GM21528 (cell line): ENCODE data around the gene AREL1.

Source experiments
- ATAC-seq: cut with Tn5 transposase; IDR thresholded peaks from one replicate; pipeline ENCODE4 v1.9.1; 2021; ENCODE audit warnings: mild to moderate bottlenecking, moderate library complexity; ENCODE audit not compliant: unreplicated experiment, low FRiP score

Gene AREL1

DNA sequence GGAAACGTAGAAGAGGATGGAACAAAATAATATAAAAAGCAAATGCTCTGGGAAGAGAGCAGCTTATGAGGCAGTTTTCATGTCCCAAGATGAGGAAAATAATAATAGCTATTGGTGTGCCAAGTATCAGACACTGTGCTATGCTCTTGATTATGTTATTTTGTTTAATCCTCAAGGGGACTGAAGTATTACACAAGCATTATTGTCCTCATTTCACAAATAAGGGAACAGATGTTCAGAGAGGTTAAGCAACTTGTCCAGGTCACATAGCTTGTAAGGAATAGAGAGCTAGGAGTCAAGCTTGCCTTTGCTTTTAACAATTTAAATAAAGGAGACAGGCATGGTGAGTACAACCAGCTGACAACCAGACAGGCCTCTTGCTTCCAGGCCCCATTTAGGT is 73.9 kb downstream of the AREL1 start:
- no peak for ATAC-seq

DNA sequence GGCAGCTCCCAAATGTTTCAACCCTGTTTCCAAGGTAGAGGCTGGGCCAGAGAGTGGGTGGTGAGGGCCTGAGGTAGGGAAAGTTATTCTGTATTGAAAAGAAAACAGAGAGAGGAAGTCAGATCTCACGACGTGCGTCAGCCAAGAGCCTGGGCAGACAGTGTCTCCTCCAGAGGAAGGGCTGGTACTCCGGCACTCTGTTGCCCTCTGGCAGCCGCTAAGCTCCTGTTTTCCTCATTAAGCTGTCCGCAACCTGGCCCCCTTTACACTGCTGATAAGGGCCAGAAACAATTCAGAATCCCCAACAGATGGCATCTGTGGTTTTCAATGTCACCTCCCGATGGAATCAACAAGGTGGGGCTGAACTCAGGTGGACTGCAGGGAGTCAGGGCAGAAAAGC is 74.8 kb downstream of the AREL1 start:
- ATAC-seq: no peak

DNA sequence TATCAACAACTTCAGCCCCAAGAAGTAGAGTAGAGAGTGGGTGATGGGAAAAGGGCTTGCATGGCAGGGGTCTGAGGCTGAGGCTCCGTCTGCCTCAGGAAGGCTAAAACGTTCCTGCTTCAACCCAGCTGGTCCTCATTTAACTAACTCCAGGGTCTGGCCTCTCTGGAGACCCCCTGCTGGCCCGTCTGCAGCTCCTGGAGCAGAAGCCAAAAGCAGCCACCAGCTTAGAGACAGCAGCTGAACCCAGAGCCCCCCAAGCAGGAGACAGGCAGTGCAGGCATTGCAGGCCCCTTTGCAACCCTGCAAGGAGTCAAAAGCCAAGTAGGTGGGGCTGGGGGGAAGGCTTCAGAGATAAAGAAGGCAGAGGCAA is 75.7 kb downstream of the AREL1 start:
- no peak for ATAC-seq

DNA sequence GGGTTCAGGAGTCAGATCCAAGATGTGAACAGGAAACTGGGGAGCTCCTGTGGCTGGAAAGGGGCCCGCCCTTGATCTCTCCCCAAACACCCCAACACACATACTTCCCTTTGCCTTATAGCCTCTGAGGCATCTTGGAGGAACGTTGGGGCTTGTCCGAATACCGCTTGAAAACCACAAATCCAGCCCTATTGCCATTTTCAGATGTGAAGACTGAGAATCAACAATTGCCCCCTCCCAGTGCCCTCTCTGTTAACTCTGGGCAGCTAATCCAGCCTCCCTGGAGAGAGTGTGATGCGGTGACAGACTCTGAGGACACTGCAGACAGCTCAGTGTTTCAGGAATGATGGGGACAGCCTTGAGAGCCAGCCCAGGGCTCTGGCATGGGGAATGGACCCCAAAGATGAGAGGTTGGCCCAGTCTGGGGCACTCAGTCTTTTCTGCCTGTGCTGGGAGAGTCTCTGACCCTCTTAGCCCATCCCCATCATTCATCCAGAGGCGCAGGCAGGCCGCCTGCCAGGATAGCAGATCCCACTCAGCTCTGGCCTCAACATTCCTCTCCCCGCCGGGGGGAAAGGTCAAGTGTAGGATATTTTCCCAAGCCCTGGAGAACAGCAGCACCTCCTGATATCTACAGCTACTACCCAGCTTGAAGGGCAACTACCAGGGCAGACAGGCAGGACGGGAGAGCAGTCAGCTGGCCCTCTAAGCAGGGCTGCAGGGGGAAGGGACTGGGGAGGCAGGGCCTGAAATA is 76.3 kb downstream of the AREL1 start:
- no peak for ATAC-seq

DNA sequence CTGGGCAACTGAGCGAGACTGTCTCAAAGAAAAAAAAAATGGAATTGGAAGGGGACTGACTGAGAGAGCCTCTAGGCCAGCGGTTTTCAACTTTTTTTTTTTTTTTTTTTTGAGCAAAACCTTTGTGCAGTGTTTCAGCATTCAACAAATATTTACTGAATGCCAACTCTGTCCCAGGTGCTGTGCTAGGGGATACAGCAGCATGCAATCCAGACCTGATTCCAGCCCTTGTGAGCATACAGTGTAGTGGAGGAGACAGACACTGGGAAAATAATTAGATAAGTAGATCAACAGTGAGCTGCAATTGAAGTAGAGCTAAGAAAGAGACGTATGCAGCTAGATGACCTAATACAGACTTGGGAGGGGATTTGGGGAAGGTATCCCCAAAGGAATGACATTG is 77.0 kb downstream of the AREL1 start:
- no peak for ATAC-seq

DNA sequence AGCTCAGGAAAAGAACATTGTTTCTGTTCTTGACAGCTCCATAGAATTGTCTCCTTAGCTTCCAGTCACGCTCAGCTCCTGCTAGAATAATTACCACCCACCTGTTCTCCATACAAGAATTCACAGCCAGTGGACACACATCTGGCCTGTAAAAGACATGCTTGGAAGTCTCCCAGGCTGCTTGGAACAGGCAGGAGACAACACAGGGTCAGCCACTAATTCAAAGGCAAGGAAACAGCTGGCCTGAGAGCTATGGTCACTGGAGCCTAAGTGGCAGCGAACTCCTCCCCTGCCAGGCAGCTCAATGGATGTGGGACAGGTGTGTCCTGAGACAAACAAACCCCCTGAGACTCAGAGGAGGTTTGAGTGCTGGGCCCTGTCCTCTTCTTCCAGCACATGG is 77.9 kb downstream of the AREL1 start:
- no peak for ATAC-seq

DNA sequence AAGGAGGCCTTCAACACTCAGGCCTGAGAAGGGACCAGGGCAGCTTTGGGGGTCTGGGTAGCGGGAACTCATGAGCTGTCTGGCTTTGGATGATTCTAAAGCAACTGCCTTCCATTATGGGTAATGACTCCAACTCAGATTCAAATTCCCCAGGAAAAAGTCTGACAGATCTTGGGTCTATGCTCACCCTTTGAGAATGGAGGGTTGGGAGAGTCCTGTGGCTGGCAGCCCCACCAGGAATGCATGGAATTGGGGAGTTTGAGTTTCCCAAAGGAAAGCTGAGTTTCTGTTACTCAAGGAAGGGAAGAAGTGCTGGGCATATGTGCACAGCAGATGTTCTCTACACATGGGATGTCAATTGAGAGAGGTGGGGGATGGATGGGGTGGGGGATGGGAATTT is 78.4 kb downstream of the AREL1 start:
- ATAC-seq: no peak

DNA sequence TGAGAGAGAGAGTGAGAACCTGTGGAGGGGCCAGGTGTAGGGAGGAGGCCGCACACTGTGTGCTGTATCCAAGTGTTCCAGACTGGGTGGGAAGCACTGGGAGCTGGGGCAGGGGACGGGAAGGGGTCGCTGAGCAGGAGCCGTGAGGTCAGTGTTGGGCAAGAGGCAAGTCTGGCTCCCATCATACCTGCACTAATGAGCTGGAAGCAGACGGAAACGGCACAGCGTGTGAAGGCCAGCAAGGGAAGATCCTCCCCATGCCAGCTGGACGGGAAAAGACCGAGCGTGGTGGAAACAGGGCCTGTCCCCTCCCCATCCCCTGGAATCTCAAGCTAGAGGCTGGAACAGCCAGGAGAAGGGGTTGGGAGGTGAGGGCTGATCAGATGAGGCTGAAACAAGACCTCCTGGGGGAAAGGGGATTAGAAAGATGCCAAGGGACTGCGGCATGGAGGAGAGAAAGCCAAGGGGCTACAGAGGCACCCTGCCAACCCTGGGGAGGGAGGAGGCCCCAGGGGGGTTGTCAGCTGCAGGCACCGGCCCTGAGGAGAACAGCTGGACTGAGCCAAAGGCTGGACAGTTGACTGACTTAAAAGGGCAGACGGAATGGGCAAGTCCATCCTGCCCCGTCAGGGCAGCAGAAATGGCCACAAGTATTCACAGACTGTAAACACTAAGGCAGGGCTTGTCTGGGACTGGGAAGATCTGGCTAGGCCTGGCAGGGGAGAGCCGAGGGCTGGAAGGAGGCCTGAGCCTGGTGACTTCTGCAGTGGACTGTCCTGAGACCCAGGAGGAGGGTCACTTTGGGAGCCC is 81.8 kb downstream of the AREL1 start:
- no peak for ATAC-seq

DNA sequence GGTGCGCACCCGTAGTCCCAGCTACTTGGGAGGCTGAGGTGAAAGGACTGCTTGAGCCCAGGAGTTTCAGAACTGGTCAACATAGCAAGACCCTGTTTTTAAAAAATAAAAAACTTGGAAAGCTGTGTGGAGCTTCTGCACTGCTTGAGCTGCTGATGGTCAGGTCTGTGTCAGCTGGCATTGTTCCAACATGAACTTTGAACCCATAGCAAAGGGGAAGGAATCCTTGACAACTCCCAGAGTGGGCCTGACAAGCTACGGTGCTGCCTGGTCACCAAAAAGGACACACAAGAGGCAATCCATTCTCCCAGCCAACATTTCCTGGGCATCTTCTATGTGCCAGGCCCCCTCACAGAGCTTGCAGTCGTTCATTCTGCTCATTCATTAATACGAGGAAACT is 84.5 kb downstream of the AREL1 start:
- no peak for ATAC-seq

DNA sequence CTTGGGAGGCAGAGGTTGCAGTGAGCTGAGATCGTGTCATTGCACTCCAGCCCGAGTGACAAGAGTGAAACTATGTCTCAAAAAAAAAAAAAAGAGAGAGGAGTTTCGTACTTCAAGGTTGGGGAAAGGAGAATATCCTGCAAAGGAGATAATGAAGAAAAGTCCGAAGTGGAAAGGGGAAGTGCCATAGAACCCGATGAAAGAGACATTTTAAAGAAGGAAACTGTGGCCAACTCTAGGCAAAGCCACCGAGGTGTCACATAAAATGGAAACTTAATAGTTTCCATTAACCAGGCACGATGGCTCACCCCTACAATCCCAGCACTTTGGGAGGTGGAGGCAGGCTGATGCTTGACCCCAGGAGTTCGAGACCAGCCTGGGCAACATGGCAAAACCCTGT is 85.8 kb downstream of the AREL1 start:
- ATAC-seq: no peak

DNA sequence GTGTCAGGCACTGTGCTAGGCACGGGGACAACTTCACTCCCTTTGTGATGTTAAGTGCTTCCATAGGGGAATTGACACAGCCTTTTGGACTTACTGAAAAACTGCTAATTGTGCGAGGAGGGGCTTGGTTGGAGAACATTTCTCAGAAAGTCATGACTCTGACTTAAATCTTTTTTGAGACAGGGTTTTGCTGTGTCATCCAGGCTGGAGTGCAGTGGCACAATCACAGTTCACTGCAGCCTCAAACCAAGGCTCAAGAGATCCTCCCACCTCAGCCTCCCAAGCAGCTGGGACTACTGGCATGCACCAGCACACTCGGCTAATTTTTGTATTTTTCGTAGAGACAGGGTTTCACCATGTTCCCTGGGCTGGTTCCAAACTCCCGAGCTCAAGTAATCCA is 90.6 kb downstream of the AREL1 start:
- no peak for ATAC-seq

DNA sequence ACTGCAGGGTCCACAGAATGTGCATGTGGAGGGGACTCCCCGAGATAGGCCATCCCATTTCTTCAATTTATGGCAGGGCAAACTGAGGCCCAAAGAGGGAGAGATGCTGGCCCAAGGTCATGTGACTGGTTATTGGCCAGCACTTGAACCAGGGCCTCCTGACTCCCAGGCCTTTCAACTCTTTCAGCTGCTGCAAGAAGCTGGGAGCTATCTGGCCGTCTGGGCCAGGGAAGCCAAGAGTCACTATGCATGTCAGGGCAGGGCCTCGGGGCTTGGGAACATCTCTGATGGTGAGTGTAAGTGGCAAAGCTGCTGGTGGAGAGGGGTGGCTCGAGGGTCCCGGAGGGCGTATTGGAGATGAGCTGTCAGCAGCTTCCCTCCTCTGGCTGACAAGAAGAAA is 91.3 kb downstream of the AREL1 start:
- no peak for ATAC-seq

DNA sequence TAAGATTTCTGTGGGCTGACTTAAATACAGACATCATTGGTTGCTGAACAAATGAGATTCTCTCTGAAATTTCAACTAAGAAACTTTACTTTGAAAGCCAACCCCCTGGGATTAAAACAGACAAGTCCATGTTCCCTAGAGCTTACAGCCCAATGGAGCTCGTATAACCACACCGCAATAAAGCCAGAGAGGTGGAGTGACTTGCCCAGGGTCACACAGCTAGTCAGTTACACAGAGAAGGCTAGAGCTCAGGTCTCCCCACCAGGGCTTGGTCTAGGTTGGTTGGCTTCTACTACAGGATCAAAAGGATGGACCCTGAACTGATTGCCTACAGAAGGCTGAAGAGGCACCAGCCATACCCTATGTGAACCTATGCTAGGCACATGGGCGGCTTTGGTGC is 92.0 kb downstream of the AREL1 start:
- ATAC-seq: no peak

DNA sequence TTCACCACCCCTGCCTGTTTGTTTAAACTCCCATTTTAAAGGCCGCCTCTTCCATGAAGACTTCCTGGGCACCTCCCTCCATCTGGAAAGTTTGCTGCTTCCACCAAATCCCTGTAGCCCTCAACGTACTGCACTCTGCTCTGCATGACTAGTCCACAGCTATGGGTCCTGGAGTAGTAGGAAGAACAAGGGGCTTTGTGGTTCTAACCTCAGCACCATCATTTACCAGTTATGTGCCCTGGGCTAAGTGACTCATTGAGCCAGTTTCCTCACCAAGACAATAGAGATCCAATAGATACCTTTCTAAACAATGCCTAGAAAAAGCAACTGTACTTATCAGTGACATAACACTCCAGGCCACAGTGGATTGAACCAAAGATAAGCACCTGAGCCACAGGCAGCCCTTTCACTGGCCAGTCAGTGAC is 92.4 kb downstream of the AREL1 start:
- ATAC-seq: no peak

DNA sequence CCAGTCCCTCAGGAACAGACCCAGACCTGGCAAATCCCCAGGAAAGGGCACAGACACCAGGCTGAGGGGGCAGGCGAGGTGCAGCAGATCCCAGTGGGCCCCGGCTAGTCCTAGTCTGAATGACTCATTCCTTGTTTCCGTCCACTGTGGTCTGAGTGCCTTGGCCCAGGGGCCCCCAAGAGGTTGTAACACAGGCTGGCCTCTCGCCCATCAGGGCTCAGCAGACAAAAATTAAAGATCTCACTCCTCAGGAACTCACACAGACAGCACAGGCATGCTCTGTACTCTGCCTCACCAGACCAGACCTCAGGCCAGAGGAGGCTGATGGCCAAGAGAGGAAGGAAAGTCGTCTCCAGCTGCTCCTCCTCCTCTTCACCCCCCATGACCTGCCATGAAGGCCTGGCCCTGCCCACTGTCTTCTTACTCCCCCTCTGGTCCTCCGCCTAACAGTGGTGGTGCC is 93.2 kb downstream of the AREL1 start:
- ATAC-seq: no peak

DNA sequence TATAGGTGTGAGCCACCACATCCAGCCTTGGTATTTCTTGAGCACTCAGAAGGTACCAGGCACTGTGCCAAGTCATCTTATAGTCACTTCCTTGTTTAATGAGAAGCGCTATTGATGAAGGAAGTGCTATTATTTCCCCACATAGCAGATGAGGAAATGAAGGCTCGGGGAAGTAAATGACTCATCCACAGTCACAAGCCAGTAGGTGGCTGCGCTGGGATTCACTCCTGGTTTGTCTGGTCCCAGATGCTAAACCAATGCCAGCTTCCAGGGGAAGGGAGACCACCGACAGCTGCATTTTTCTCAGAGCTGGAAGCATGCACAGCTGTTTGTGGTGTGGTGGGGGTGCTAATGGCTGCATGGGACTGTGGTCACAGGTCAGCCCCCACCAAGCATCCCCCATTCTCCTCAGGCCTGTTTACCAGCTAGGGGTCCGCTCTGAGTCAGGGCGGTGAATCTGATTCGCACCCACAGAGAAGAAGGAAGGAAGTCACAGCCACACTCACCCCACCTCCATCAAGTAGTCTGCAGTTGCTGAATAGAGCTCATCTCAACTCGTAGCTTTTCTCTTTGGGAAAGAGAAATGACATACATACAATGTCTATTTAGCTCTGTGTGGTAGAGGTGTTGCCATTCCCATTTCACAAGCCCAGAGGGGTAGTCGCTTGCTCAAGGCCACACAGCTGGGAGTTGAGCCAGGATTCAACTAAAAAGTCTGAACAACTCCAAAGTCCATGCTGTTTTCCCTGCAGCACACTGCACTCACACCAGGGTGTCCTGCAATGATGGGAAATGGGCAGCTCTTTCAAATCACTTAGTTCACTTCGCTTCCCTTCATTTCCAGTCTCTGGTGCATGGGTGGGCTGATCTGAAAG is 94.6 kb downstream of the AREL1 start:
- ATAC-seq: no peak

DNA sequence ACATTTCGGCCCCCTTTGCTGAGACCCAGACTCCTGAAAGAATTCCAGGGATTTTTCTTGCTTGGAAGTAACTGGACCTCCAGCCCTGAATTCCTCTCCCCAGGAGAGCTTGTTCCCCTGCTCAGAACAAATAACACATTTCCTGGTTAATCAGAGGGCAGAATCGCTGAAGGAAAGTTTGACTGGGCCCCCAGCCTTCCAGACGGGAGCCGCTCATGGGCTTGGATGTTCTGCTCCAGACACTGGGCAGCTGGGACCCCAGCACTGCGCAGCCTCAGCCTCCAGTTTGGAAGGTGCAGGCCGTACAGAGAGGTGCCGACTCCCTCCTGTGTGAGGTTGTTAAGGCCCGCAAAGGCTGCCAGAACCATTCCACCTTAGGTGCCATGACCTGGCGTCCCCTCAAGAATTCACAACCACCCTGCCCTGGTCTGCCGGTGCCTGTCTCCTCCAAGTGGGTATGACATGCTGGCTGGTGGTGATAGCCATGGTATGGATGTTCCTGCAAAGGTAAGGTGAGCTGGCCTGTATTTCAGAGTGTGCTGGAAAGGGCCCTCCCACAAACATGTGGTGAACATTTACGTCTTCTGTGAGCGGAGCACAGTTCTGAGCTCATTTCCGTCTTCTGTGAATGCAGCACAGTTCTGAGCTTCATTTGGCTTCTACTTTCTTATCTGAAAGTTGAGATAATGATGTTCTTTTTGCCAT is 95.7 kb downstream of the AREL1 start:
- ATAC-seq: no peak

DNA sequence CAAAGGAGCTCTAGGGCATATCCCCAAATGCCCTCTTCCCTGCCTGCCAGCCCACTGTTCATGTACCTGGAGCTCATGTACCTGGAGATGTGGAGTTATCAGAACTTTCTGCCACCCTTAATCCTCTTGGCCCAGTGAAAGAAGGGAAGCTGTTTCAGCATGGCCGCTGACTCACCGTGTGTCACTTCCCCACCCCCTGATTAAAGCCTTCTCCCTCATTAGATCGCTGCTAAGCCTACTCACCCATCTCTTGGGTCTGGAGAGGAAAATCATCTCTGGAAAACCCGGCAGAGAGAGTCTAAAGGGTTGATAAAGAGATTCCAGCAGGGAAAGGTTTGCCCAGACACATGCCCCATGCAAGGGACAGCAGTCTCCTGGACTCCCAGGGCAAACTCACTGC is 96.4 kb downstream of the AREL1 start:
- no peak for ATAC-seq

DNA sequence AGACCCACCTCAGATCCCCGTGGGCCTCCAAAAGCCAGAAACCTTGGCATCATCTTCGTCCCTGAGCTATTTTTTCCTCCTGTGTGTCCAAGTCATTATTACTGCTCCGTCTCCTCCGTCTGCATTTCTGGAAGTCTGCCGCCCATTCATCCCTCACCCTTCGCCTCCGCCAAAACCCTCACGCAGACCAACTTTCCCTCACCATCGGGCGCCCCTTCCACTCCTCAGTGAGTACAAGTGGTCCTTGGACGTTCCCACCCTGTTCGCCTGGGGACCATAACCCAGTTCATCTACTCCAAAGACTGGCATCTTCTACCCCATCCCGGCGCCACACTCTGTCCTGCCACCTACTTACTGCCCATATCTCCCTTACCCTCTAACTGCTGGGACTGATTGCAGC is 97.1 kb downstream of the AREL1 start:
- ATAC-seq: no peak
